GM13976 (cell line): ENCODE measurements around the gene FAM168A.

Experiments
- DNase-seq: peaks from one replicate; pipeline ENCODE4 v3.0.0; 2012; ENCODE audit warnings: low spot score
- CTCF ChIP-seq: IDR thresholded peaks from 2 replicates; pipeline ENCODE4 v1.5.1; 2012; ENCODE audit warnings: borderline replicate concordance, mild to moderate bottlenecking; ENCODE audit not compliant: insufficient read depth; ENCODE audit errors: extremely low read depth, missing control alignments, control extremely low read depth
- in situ Hi-C: fragments of 300-500 bp; cut with MboI; formaldehyde crosslinking; loops from one replicate; pipeline ENCODE4 v1.12.0; 2022; ENCODE audit warnings: low sequenced_read_pairs, mixed read lengths, inconsistent platforms; ENCODE audit not compliant: unreplicated experiment

FAM168A gene

GRCh38 chr11:73564903-73565302 lies 33.0 kb downstream of the FAM168A start:
- DNase-seq: no peak
- in situ Hi-C loops: no loop called here
- TF ChIP-seq CTCF: no peak

- TF ChIP-seq CTCF: no peak
- in situ Hi-C loops: no loop called here
- no peak for DNase-seq
These were observed 34.2 kb downstream of the FAM168A start for GRCh38 chr11:73563539-73564200.

- in situ Hi-C loops: no loop called here
- DNase-seq: no peak
- no peak for TF ChIP-seq CTCF
These were observed 38.2 kb downstream of the FAM168A start for GRCh38 chr11:73559743-73560142.

- in situ Hi-C loops: no loop called here
- TF ChIP-seq CTCF: no peak
- DNase-seq: no peak
These were observed 40.9 kb downstream of the FAM168A start for GRCh38 chr11:73556966-73557365.

- in situ Hi-C loops: no loop called here
- no peak for DNase-seq
- TF ChIP-seq CTCF: no peak
These were observed 42.3 kb downstream of the FAM168A start for GRCh38 chr11:73555615-73556014.

- no peak for TF ChIP-seq CTCF
- in situ Hi-C loops: no loop called here
- no peak for DNase-seq
These were observed 43.1 kb downstream of the FAM168A start for GRCh38 chr11:73554671-73555320.
